HepG2 (cell line): ENCODE measurements around the gene DNASE2. TPM values are rescaled to one million over a fixed set of nuclear protein-coding genes. Genes with fewer than 3 reads are reported as not detected.

ENCODE experiments used
- CBX2 ChIP-seq, 2 experiments: fragments of 200-600 bp in 1 of 2; sonication (generic); formaldehyde crosslinking in 1 of 2; IDR thresholded peaks; 2 replicates each; pipeline versions ENCODE4 v1.7.0 to v1.8.1; 2018 to 2022; ENCODE audit warnings: low read depth in 2 of 2, low read length in 1 of 2, mild to moderate bottlenecking in 1 of 2, missing genetic modification reagents in 1 of 2
- DNMT3B ChIP-seq: conservative IDR thresholded peaks from 2 replicates; pipeline ENCODE4 v1.6.1; 2016; ENCODE audit warnings: missing biosample characterization, control low read depth
- DPF2 ChIP-seq: sonication (generic); formaldehyde crosslinking; IDR thresholded peaks from 2 replicates; pipeline ENCODE4 v1.4.0; 2020; ENCODE audit warnings: mild to moderate bottlenecking, low read depth, missing genetic modification reagents, borderline replicate concordance
- FOXJ3 ChIP-seq: sonication (generic); formaldehyde crosslinking; IDR thresholded peaks from 2 replicates; pipeline ENCODE4 v1.4.0; 2020; ENCODE audit warnings: missing genetic modification reagents, mild to moderate bottlenecking, borderline replicate concordance
- GABPA ChIP-seq, 2 experiments: IDR thresholded peaks; 2 replicates each; pipeline ENCODE4 v1.6.1; 2011 to 2016; ENCODE audit warnings: low read depth in 2 of 2, low read length in 1 of 2, missing biosample characterization in 1 of 2, missing genetic modification characterization in 1 of 2
- KDM1A ChIP-seq: IDR thresholded peaks from 2 replicates; pipeline ENCODE4 v1.6.1; 2016; ENCODE audit warnings: missing compliant biosample characterization
- KLF11 ChIP-seq: IDR thresholded peaks from 2 replicates; pipeline ENCODE4 v1.6.1; 2016; ENCODE audit warnings: missing compliant biosample characterization
- NCOA2 ChIP-seq: sonication (generic); formaldehyde crosslinking; IDR thresholded peaks from 2 replicates; pipeline ENCODE4 v1.8.0; 2022; ENCODE audit warnings: inconsistent platforms
- NFIC ChIP-seq: IDR thresholded peaks from 2 replicates; pipeline ENCODE4 v1.6.1; 2012; ENCODE audit warnings: mild to moderate bottlenecking, low read length, inconsistent platforms
- NR2F6 ChIP-seq, 2 experiments: IDR thresholded peaks; 2 replicates each; pipeline ENCODE4 v1.6.1; 2016; ENCODE audit warnings: antibody characterized with exemption in 1 of 2, mild to moderate bottlenecking in 1 of 2
- SP1 ChIP-seq, 2 experiments: fragments of 450-650 bp in 1 of 2; sonication (generic) in 1 of 2; formaldehyde crosslinking in 1 of 2; IDR thresholded peaks; 2 replicates each; pipeline versions ENCODE4 v1.4.0 to v1.6.1; 2016 to 2020; ENCODE audit warnings: missing genetic modification reagents in 1 of 2
- SRY ChIP-seq: sonication (generic); formaldehyde crosslinking; IDR thresholded peaks from 2 replicates; pipeline ENCODE4 v1.8.0; 2022; ENCODE audit warnings: mild to moderate bottlenecking, missing genetic modification reagents
- STAG1 ChIP-seq: sonication (generic); formaldehyde crosslinking; IDR thresholded peaks from 2 replicates; pipeline ENCODE4 v1.4.0; 2020; ENCODE audit warnings: missing genetic modification reagents
- WIZ ChIP-seq: sonication (generic); formaldehyde crosslinking; IDR thresholded peaks from 2 replicates; pipeline ENCODE4 v1.5.1; 2020; ENCODE audit warnings: mild to moderate bottlenecking, missing genetic modification reagents
- ZFYVE20 ChIP-seq: sonication (generic); formaldehyde crosslinking; IDR thresholded peaks from 2 replicates; pipeline ENCODE4 v1.8.0; 2023; ENCODE audit warnings: low read depth, mild to moderate bottlenecking, moderate library complexity, missing genetic modification reagents, borderline replicate concordance
- ZNF230 ChIP-seq: sonication (generic); formaldehyde crosslinking; IDR thresholded peaks from 2 replicates; pipeline ENCODE4 v1.4.0; 2020; ENCODE audit warnings: mild to moderate bottlenecking, missing genetic modification reagents
- ZNF274 ChIP-seq: sonication (generic); formaldehyde crosslinking; IDR thresholded peaks from 2 replicates; pipeline ENCODE4 v1.5.1; 2020; ENCODE audit warnings: mild to moderate bottlenecking, missing genetic modification reagents
- ZNF441 ChIP-seq: sonication (generic); formaldehyde crosslinking; IDR thresholded peaks from 2 replicates; pipeline ENCODE4 v1.7.0; 2021; ENCODE audit warnings: missing genetic modification reagents, borderline replicate concordance
- ZNF510 ChIP-seq: sonication (generic); formaldehyde crosslinking; IDR thresholded peaks from 2 replicates; pipeline ENCODE4 v1.4.0; 2020; ENCODE audit warnings: low read depth, mild to moderate bottlenecking, missing genetic modification reagents
- ZNF614 ChIP-seq: IDR thresholded peaks from 2 replicates; pipeline ENCODE4 v1.6.1; 2018; ENCODE audit warnings: missing biosample characterization, missing genetic modification reagents, inconsistent platforms, borderline replicate concordance
- ZNF615 ChIP-seq: sonication (generic); formaldehyde crosslinking; IDR thresholded peaks from 2 replicates; pipeline ENCODE4 v1.5.0; 2020; ENCODE audit warnings: mild to moderate bottlenecking, missing genetic modification reagents, borderline replicate concordance
- ZNF629 ChIP-seq: sonication (generic); formaldehyde crosslinking; conservative IDR thresholded peaks from 2 replicates; pipeline ENCODE4 v1.5.0; 2020; ENCODE audit warnings: missing genetic modification reagents
- ZSCAN22 ChIP-seq: sonication (generic); formaldehyde crosslinking; IDR thresholded peaks from 2 replicates; pipeline ENCODE4 v1.4.0; 2020; ENCODE audit warnings: mild to moderate bottlenecking, missing genetic modification reagents
- polyA plus RNA-seq, 8 experiments: library from polyadenylated mRNA; depleted of rRNA in 3 of 8; stranded (reverse) in 7 of 8; unstranded in 1 of 8; fragments of >200 nt; fragmentation: Illumina TruSeq in 4 of 8; extraction: Trizol in 4 of 8; gene quantifications; 2 replicates each; pipeline versions ENCODE4 v1.2.1 to v1.2.3, GENCODE V29; 2011 to 2016; ENCODE audit warnings: low read depth in 4 of 8, missing spikeins in 1 of 8, mixed read lengths in 1 of 8; ENCODE audit not compliant: insufficient read depth in 1 of 8
- total RNA-seq, 5 experiments: library from RNA; depleted of rRNA; stranded (reverse); fragments of >200 nt; fragmentation: Illumina TruSeq; extraction: Trizol; gene quantifications; 2 replicates each; pipeline ENCODE4 v1.2.3, GENCODE V29; 2016; ENCODE audit warnings: low read depth in 1 of 5
- TF ChIP-seq, protein P1 (sequence below): sonication (generic); formaldehyde crosslinking; conservative IDR thresholded peaks from 2 replicates; pipeline ENCODE4 v1.4.0; 2020; ENCODE audit warnings: missing genetic modification reagents
- TF ChIP-seq, protein P2 (sequence below): sonication (generic); formaldehyde crosslinking; IDR thresholded peaks from 2 replicates; pipeline ENCODE4 v1.4.0; 2020; ENCODE audit warnings: mild to moderate bottlenecking, missing genetic modification reagents
- TF ChIP-seq, protein P3 (sequence below): sonication (generic); formaldehyde crosslinking; IDR thresholded peaks from 2 replicates; pipeline ENCODE4 v1.8.1; 2023; ENCODE audit warnings: mild to moderate bottlenecking, missing genetic modification reagents, borderline replicate concordance

DNASE2 gene
- total and polyA plus RNA-seq, 2 of the 13 experiments (the other 11 are each of a cell fraction or from before 2014, with no cell fraction given), result 7.5 to 16.2 TPM

DNA sequence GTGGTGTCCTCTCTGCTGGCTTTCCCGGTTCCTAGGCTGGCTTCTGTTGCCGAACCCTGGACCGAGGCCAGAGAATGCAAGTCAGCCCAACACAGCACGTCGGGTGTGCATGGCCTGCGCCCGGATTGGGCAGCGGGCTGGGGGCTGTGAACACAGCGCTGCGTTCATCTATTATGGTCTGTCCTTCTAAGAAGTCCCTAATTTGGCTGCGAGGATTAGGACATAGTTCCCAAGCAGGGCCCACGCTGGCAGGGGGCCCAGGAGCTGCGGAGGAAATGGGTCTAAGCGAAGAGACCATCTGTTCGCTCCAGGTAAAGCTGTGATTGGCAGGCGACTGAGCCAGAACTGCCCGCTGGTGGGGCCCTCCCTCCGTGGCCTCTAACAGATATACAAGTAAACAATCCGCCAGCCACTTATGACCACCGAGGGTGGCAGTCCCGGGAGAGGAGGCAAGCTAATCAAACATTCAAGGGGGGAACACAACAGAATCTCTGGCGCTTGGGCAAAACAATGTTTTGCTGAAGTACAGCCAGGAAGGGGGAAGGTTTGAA lies 31.8 kb upstream of the DNASE2 start (continued):
- TF ChIP-seq ZNF441 (CRISPR knock-in tag) (no peak), DNMT3B (CRISPR knock-in tag) (no peak), DPF2 (no peak; the same call in 1 of the 2 replicates), NFIC (0 out of 2 replicates have a peak, but pooled peaks have one; percentile 27), STAG1 (CRISPR knock-in tag) (no peak), ZSCAN22 (CRISPR knock-in tag) (no peak), FOXJ3 (CRISPR knock-in tag) (no peak), ZNF629 (CRISPR knock-in tag) (peak; percentile 56; the same call in 1 of the 2 replicates), ZNF615 (CRISPR knock-in tag) (no peak), ZNF230 (0 out of 2 replicates have a peak, but pooled peaks have one; percentile 56), ZNF274 (no peak), CBX2 (IDR thresholded peaks at IDR 0.05; ENCODE audit: low read depth, low read length) (no peak), CBX2 (CRISPR knock-in tag; IDR thresholded peaks at IDR 0.05; ENCODE audit: low read depth) (no peak), WIZ (no peak), ZNF614 (0 out of 2 replicates have a peak, but pooled peaks have one; percentile 15), SP1 (IDR thresholded peaks at IDR 0.05) (no peak), SP1 (CRISPR knock-in tag; IDR thresholded peaks at IDR 0.05) (0 out of 2 replicates have a peak, but pooled peaks have one; percentile 20), KLF11 (CRISPR knock-in tag) (no peak), NR2F6 (IDR thresholded peaks at IDR 0.05) (no peak), NR2F6 (CRISPR knock-in tag; IDR thresholded peaks at IDR 0.05) (no peak), ZFYVE20 (CRISPR knock-in tag) (no peak), SRY (CRISPR knock-in tag) (no peak), KDM1A (no peak), GABPA (IDR thresholded peaks at IDR 0.05; ENCODE audit: low read depth, low read length) (no peak), GABPA (CRISPR knock-in tag; IDR thresholded peaks at IDR 0.05; ENCODE audit: low read depth) (no peak), NCOA2 (CRISPR knock-in tag) (no peak), ZNF510 (CRISPR knock-in tag) (no peak)
- TF ChIP-seq, protein P1, sequence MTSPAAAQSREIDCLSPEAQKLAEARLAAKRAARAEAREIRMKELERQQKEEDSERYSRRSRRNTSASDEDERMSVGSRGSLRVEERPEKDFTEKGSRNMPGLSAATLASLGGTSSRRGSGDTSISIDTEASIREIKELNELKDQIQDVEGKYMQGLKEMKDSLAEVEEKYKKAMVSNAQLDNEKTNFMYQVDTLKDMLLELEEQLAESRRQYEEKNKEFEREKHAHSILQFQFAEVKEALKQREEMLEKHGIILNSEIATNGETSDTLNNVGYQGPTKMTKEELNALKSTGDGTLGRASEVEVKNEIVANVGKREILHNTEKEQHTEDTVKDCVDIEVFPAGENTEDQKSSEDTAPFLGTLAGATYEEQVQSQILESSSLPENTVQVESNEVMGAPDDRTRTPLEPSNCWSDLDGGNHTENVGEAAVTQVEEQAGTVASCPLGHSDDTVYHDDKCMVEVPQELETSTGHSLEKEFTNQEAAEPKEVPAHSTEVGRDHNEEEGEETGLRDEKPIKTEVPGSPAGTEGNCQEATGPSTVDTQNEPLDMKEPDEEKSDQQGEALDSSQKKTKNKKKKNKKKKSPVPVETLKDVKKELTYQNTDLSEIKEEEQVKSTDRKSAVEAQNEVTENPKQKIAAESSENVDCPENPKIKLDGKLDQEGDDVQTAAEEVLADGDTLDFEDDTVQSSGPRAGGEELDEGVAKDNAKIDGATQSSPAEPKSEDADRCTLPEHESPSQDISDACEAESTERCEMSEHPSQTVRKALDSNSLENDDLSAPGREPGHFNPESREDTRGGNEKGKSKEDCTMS (CRISPR knock-in tag), result no peak
- TF ChIP-seq, protein P2, sequence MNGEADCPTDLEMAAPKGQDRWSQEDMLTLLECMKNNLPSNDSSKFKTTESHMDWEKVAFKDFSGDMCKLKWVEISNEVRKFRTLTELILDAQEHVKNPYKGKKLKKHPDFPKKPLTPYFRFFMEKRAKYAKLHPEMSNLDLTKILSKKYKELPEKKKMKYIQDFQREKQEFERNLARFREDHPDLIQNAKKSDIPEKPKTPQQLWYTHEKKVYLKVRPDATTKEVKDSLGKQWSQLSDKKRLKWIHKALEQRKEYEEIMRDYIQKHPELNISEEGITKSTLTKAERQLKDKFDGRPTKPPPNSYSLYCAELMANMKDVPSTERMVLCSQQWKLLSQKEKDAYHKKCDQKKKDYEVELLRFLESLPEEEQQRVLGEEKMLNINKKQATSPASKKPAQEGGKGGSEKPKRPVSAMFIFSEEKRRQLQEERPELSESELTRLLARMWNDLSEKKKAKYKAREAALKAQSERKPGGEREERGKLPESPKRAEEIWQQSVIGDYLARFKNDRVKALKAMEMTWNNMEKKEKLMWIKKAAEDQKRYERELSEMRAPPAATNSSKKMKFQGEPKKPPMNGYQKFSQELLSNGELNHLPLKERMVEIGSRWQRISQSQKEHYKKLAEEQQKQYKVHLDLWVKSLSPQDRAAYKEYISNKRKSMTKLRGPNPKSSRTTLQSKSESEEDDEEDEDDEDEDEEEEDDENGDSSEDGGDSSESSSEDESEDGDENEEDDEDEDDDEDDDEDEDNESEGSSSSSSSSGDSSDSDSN (CRISPR knock-in tag), result peak; percentile 36; the same call in 1 of the 2 replicates
- TF ChIP-seq, protein P3, sequence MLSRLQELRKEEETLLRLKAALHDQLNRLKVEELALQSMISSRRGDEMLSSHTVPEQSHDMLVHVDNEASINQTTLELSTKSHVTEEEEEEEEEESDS (CRISPR knock-in tag), result no peak
